ENCODE results near the gene DOK7. TPM values are rescaled to one million over a fixed set of nuclear protein-coding genes. Genes with fewer than 3 reads are reported as not detected.
A peak's percentile ranks its signal among the peaks of the same experiment; 100 is the strongest.

Gene DOK7
- total and polyA plus RNA-seq, 2 of the 4 experiments (the other 2 are of a cell fraction), result not detected

DNA sequence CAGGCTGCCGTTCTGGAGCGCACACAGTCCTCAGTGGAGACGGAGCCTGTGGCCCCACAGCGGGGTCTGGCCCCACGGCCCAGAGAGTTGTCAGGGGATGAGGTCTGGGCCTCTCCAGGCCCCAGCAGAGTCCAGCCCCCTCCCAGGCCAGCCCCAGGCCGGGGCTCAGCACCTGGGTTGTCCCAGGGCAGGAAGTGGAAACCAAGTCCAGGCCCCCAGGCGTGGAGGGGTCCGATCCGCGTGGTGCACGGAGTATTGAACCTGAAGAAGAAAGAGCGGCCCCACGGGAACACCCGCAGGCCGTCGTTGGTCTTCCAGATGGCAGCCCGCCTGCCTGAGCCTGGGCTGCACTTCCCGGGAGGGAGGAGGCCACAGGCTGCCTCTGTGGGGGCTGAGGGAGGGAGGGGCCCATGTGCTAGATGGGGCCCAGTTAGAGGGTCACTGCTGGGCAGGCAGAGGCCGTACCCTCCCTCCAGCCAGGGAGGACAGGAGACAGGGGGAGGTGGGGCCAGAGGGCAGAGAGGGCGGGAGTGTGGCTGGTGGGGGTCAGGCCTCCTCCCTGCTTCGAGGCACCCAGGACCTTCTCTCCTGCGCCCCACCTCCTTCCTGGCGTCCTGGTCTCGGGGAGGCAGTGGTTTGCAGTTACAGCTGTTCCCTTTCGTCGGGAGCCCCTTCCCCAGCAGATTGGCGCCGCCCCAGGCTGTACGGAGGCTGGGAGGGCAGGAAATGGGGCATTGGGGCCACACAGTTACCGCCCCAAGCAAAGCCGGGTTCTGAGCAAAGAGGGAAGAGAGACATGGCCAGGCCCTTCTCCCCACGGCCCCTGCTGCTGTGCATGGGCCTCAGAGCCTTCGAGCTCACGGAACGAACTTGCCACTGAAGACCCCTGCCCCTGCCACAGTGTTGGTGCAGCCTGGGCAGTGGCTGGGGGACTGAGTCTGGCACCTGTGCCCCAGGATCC, 13.3 kb upstream of the DOK7 start:
- H3K4me1 ChIP-seq (ENCODE audit: control insufficient read depth, insufficient read depth, low read length), result peaks cover 7% of the 10 kb centered on the region; the same call in 1 of the 2 replicates
- H3K4me3 ChIP-seq (ENCODE audit: insufficient read depth, low read depth, low read length), result no peak overlapping the region
- no peak overlapping the region for H3K9ac ChIP-seq (ENCODE audit: low read depth, low read length)
- no peak overlapping the region for H3K14ac ChIP-seq (replicated peaks; ENCODE audit: low read depth, low read length)
- no peak overlapping the region for H2BK15ac ChIP-seq (ENCODE audit: low read depth, low read length)
- no peak for TF ChIP-seq BHLHE40 (IDR thresholded peaks at IDR 0.05; ENCODE audit: low read depth, low read length)
- TF ChIP-seq MAZ (IDR thresholded peaks at IDR 0.05; ENCODE audit: borderline replicate concordance, low read depth, low read length), result no peak
- no peak for TF ChIP-seq CEBPB (IDR thresholded peaks at IDR 0.05; ENCODE audit: low read depth, low read length)
- TF ChIP-seq, protein P1, sequence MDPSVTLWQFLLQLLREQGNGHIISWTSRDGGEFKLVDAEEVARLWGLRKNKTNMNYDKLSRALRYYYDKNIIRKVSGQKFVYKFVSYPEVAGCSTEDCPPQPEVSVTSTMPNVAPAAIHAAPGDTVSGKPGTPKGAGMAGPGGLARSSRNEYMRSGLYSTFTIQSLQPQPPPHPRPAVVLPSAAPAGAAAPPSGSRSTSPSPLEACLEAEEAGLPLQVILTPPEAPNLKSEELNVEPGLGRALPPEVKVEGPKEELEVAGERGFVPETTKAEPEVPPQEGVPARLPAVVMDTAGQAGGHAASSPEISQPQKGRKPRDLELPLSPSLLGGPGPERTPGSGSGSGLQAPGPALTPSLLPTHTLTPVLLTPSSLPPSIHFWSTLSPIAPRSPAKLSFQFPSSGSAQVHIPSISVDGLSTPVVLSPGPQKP (IDR thresholded peaks at IDR 0.05; ENCODE audit: borderline replicate concordance, low read depth, low read length), result no peak
- TF ChIP-seq MXI1 (IDR thresholded peaks at IDR 0.05; ENCODE audit: borderline replicate concordance, low read depth, low read length), result no peak
- TF ChIP-seq FOS (IDR thresholded peaks at IDR 0.05; ENCODE audit: low read depth, low read length), result no peak
- no peak for TF ChIP-seq RFX5 (IDR thresholded peaks at IDR 0.05; ENCODE audit: low read depth, low read length)
- TF ChIP-seq MAFK (IDR thresholded peaks at IDR 0.05; ENCODE audit: low read depth, low read length), result no peak
- TF ChIP-seq, protein P2, sequence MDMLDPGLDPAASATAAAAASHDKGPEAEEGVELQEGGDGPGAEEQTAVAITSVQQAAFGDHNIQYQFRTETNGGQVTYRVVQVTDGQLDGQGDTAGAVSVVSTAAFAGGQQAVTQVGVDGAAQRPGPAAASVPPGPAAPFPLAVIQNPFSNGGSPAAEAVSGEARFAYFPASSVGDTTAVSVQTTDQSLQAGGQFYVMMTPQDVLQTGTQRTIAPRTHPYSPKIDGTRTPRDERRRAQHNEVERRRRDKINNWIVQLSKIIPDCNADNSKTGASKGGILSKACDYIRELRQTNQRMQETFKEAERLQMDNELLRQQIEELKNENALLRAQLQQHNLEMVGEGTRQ (IDR thresholded peaks at IDR 0.05; ENCODE audit: low read depth, low read length), result no peak
- TF ChIP-seq, protein P3, sequence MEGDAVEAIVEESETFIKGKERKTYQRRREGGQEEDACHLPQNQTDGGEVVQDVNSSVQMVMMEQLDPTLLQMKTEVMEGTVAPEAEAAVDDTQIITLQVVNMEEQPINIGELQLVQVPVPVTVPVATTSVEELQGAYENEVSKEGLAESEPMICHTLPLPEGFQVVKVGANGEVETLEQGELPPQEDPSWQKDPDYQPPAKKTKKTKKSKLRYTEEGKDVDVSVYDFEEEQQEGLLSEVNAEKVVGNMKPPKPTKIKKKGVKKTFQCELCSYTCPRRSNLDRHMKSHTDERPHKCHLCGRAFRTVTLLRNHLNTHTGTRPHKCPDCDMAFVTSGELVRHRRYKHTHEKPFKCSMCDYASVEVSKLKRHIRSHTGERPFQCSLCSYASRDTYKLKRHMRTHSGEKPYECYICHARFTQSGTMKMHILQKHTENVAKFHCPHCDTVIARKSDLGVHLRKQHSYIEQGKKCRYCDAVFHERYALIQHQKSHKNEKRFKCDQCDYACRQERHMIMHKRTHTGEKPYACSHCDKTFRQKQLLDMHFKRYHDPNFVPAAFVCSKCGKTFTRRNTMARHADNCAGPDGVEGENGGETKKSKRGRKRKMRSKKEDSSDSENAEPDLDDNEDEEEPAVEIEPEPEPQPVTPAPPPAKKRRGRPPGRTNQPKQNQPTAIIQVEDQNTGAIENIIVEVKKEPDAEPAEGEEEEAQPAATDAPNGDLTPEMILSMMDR (conservative IDR thresholded peaks at IDR 0.05; ENCODE audit: low read depth, low read length), result no peak
- TF ChIP-seq SMC3 (IDR thresholded peaks at IDR 0.05; ENCODE audit: low read depth, low read length), result no peak
- no peak for TF ChIP-seq RAD21 (IDR thresholded peaks at IDR 0.05; ENCODE audit: low read length)
- TF ChIP-seq RCOR1 (IDR thresholded peaks at IDR 0.05; ENCODE audit: insufficient replicate concordance, low read length), result no peak
- DNase-seq (no peak), ATAC-seq (ENCODE audit: low read depth) (no peak)
- H3K36me3 ChIP-seq (ENCODE audit: control insufficient read depth, insufficient read depth, low read length), result no peaks in the 10 kb centered on the region
- H3K4ac ChIP-seq (ENCODE audit: low read depth, low read length), result no peak overlapping the region
- H4K91ac ChIP-seq (ENCODE audit: insufficient read depth, low read depth, low read length), result no peak overlapping the region
- WGBS, 2 experiments (ENCODE audit: extremely low coverage in 2 of 2, insufficient read length in 1 of 2), result 69% methylated on average over 4 of the region's 35 CpGs; no CpG with 5 or more reads in 1 of the 2 experiments
- H3K9me3 ChIP-seq (ENCODE audit: control insufficient read depth, insufficient read depth, low read length), result peaks cover 4% of the 10 kb centered on the region
- no peaks in the 10 kb centered on the region; the same call in 1 of the 2 replicates for H3K9me1 ChIP-seq (ENCODE audit: insufficient read depth, low read length)
- dilution Hi-C loops (cut with HindIII; ENCODE audit: low sequenced_read_pairs, unreplicated experiment), result no loop called here
- H3K23ac ChIP-seq (ENCODE audit: low read depth, low read length), result no peak overlapping the region
- no peak overlapping the region for H4K8ac ChIP-seq (ENCODE audit: low read depth in 2 of 2, low read length in 2 of 2)
- no peaks in the 10 kb centered on the region for H3K79me1 ChIP-seq (ENCODE audit: low read depth in 1 of 2, low read length in 2 of 2)
- H3K4me2 ChIP-seq (ENCODE audit: low read depth, low read length), result no peak overlapping the region
- no peak overlapping the region for H2BK20ac ChIP-seq (ENCODE audit: low read depth, low read length)
- ChIA-PET POLR2A (ENCODE audit: unreplicated experiment) (no interaction called here), CTCF (no interaction called here)
- BruUV-seq (replicated peaks), result no TSS peak
- H3K27me3 ChIP-seq (ENCODE audit: control insufficient read depth, insufficient read depth, low read length), result peaks cover 2% of the 10 kb centered on the region; the same call in 1 of the 2 replicates
- H4K5ac ChIP-seq (ENCODE audit: low read depth, low read length), result no peak overlapping the region
- H4K20me1 ChIP-seq (ENCODE audit: insufficient read depth, low read length), result no peaks in the 10 kb centered on the region; the same call in none of the 2 replicates
- H2BK5ac ChIP-seq (ENCODE audit: low read depth, low read length, poor library complexity, severe bottlenecking), result no peak overlapping the region
- H2BK120ac ChIP-seq (ENCODE audit: low read depth, low read length), result no peak overlapping the region
- no peak overlapping the region for H3K27ac ChIP-seq (ENCODE audit: insufficient read depth, low read length)
- H2AFZ ChIP-seq (replicated peaks; ENCODE audit: low read length, poor library complexity), result no peak overlapping the region
- peak overlapping the region; percentile 24; the same call in 1 of the 2 replicates for H2AK5ac ChIP-seq (ENCODE audit: low read depth, low read length)
- H2AK9ac ChIP-seq (replicated peaks; ENCODE audit: low read depth, low read length, poor library complexity), result no peak overlapping the region
- H3K18ac ChIP-seq (ENCODE audit: low read depth, low read length), result no peak overlapping the region
- intact Hi-C loops (cut with micrococcal nuclease), result no loop called here
- in situ Hi-C loops (cut with MboI; ENCODE audit: low sequenced_read_pairs), result no loop called here
- H3K56ac ChIP-seq (ENCODE audit: extremely low read depth, insufficient read depth, low read length), result no peak overlapping the region
